SKM-1 treated with dmso at 0.1 percent for 144 hours (cell line): Measurements from ENCODE around the gene TRPM3.

Source experiments
- DNase-seq: peaks from one replicate; lab custom pipeline; 2025; ENCODE audit not compliant: unreplicated experiment; lab: John Stamatoyannopoulos, UW

The TRPM3 gene

DNA sequence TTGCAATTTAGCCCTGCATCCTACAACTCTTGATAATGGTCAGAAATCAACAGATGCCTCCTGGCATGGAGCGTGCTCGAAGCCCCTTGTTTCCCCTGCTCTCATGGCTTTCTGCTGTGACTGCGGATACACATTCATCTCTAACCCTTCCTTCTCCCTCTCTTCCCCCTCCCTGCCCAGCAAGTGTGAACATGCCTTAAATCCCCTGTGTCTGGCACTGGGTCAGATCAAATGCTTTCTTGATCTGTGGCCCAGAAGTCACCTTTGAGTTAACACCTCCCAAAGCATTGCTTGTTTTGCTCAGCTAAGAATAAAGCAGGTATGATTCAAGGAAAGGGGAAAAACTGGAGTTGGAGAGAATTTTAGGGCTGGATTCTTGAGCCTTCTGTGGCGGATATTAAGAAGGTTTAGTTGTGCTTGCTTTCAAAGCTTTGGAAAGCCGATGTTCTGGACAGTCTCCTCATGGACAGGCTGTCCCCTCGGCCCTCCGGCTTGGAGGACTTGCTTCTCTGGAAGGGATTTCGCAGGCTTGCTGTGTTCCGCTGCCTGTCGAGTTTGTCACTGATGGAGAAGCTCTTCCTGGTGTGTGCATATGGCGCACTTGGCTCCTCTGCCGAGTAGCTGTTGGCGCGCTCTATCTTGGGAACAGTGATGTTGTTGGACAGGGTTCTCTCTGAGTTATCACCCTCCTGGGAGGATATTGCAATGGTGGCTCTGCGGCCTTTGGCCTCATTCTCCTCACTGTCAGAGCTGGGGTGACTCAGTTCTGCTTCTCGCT, 585.7 kb downstream of the TRPM3 start:
- no peak for DNase-seq

- no peak for DNase-seq
Observed at GRCh38 chr9:70534471-70534870, 587.0 kb downstream of the TRPM3 start.

GRCh38 chr9:70534061-70534460, 587.4 kb downstream of the TRPM3 start:
- DNase-seq, result no peak

DNA sequence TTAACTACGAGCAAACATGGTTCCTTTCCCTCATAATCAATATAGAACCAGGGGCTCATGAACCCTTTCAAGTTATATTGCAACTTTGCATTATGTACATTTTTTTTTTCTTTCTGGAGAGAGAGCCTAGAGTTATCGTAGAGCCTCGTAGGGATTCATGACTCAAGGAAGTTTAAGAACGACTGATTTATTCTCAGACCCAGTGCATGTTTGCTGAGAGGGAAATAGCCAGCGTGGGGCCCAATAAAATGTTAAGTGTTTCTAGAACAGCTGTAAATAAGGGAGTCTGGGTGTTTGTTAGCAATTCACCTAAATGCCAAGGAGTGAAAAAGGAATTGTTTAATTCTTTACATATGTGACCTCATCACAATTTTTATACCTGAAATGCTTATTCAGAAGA, 587.9 kb downstream of the TRPM3 start:
- no peak for DNase-seq

DNA sequence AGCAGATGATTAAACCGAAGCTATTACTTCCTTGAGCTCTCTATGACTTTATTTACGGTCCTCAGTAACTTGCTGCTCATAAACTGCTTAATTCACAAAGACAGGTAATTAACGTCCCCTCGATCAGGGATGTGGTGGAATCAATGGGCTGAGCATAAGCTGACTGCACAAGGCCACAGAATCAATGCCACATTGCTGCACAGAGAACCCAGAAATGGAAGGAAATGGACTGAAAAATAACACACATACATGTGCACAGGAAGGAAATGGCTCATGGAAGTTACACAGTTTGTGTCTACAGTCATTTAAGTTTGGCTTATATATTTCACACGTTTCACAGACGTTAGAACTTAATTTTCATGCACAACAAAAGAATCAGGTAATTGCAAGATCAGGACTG, 588.7 kb downstream of the TRPM3 start:
- DNase-seq, result no peak

- no peak for DNase-seq
Observed at GRCh38 chr9:70531311-70531710, 590.1 kb downstream of the TRPM3 start.

- DNase-seq, result no peak
Observed at GRCh38 chr9:70530716-70531115, 590.7 kb downstream of the TRPM3 start.

DNA sequence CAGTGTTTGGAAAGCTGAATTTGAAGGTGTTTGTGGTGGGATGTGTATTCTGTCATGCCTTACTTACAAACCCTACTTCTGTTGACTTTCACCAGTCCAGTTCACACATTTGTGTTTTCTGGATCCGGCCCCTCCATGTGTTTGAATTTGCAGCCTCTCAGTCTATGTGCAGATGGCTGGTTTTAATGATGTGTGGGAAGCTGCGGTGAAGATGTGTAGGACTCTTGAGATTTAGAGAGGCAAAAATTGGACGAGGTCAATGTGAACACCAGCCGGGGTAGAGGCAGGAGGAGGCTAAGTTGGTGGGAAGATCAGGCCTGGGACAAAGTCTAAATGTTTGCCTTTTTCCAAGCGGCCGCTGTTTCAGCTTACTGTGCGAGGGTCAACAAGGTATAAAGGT, 591.6 kb downstream of the TRPM3 start:
- DNase-seq, result no peak

DNA sequence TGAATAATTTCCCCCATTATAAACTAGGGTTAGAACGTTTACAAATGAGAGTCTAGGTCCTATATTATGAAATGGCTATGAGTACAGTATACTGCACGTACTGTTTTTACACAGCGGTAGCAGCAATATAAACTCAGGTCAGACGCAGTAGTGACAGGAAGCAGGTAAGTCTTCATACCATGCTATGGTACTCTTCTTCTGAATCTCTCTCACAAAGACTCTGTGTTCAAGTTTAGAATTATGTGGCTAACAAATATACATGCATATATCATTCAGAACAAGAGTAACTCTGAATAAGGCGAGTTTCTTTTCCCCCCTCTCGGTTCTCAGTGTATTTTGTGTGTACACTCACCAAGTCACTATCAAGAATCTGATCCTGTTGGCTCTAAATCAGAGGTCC, 592.0 kb downstream of the TRPM3 start:
- DNase-seq, result no peak

GRCh38 chr9:70526902-70527301, 594.5 kb downstream of the TRPM3 start:
- no peak for DNase-seq

DNA sequence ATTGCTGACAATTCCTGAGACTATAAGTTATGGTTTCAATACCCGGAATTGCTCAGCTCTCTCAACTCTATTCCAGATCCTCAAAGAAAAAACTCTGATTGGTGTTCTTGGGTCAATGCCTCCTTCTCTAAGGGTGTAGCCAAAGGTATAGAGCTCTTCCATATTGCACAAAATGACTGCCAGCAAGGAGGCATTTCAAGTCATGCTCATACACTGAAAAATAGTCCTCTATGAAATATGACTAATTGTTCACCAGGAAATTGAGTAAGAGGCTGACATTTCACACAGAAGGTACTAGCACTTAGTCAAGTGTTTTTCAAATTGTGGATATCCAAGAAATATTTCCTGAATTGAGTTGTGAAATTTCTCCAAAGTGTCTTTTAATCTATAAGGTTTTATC, 595.9 kb downstream of the TRPM3 start:
- no peak for DNase-seq

DNA sequence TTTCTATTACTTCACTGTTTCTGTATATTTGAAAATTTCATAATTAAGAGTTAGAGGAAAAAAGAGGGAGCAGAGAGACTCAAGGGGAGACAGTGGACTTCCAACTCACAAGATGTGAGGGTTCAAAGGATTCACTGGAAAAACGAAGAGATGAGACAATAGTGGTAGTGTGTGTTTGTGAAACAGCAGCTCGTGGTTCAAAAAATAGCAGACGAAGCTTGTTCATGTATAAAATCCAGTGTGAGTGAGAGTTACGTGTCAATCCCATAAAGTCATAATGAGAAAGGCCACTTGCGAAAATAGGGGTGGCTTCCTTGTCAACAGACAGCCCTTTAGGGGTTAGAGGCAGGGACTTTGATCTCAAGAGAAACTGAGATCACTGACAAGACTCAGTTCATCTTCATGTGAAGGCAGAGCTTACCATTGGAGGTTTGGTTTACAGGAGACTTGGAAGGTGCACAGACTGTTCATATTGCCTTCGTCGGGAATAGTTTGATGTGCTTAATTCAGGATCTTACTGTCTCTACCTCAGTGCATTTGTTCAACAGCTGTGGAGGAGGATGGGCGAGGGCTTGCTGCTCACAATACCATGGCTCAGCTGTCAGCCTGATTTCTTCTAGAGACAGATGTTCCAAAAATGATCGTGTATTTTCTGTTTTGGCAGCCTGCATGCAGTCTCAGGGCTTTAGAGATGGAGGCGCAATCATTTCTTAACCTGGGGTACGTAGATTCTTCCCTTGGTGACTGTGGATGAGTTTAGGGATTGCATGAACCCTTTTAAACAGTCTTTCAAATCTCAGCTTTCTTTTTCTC, 601.3 kb downstream of the TRPM3 start:
- DNase-seq, result no peak

GRCh38 chr9:70517926-70518610, 603.4 kb downstream of the TRPM3 start:
- DNase-seq, result no peak

GRCh38 chr9:70514273-70514672, 607.1 kb downstream of the TRPM3 start:
- DNase-seq, result no peak

DNA sequence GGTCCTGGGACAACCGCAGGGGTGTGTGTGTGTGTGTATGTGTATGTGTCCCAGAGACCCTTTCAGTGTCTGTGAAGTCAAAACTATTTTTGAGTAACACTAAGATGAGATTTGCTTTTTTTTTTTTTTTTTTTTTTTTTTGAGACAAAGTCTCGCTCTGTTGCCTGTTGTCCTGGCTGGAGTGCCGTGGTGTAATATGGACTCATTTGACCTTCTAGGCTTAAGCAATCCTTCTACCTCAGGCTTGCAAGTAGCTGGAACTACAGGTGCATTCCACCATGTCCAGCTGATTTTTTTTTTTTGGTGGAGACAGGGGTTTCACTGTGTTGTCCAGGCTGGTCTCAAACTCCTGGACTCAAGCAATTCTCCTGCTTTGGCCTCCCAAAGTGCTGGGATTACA, 609.6 kb downstream of the TRPM3 start:
- no peak for DNase-seq

- no peak for DNase-seq
Observed at GRCh38 chr9:70510157-70510770, 611.2 kb downstream of the TRPM3 start.

DNA sequence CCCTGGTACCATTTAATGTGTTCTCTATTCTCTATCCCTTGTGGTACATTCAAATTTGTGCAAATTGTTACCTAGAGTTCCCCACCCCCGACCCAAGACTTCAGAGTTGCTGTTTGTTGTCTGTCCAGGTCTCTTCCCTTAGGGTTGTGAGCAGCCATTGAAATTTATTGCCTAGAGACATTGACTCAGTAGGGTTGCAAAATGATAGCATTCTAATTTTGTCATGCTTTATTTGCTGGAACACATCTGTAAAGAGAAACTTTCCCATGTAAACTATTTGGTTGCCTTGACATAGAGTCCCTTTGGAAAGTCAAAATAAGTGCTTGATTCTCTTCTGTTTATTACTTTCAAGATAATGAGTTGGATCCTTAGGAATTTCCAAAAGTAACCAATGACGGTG, 615.3 kb downstream of the TRPM3 start:
- DNase-seq, result no peak

DNA sequence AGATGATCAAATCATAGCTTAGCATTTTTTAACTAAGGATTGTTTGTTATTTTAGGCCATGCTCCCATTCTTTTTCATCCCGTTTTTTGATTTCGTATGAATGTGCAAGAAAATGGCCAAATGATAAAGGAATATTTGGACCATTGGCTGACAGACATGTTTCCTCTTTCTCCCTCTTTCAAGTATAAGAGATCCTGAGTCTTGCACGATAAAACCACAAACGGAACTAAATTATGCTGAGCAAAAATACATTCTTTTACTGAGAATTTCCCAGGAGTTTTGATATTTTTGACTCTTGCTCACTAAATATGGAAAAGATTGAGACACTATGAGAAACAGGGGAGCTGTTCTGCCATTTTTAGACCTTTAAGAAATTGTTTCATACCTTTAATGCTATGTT, 616.6 kb downstream of the TRPM3 start:
- DNase-seq, result no peak

- no peak for DNase-seq
Observed at GRCh38 chr9:70502690-70503089, 618.7 kb downstream of the TRPM3 start.

DNA sequence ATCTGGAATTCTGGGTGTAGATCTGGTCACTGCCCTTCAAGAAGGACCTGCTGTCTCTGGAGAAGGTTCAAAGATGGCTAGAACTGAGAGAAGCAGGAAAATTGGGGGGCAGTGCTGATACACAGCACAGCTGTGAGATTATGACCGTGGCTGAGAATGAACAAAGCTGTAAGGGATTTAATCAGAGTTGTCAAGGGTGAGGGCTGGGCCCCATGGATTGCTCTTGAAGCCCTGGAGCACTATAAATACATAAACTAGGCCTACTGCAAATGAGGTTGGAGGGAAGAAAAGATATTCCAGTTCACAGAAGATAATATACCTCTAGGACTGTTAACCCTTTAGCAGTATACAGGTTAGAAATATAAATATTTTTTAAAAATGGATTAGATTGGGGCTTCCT, 620.6 kb downstream of the TRPM3 start:
- DNase-seq, result no peak

- no peak for DNase-seq
Observed at GRCh38 chr9:70499621-70500020, 621.8 kb downstream of the TRPM3 start.
